GM18505 (cell line): Measurements from ENCODE around the gene ZNF407.
A peak's percentile ranks its signal among the peaks of the same experiment; 100 is the strongest.
"Not testable (repeated sequence)": the region's sequence is repeated elsewhere in the genome, so short reads cannot be mapped to it uniquely, and the experiment has no call there.

Experiments
- ATAC-seq: cut with Tn5 transposase; IDR thresholded peaks from one replicate; pipeline ENCODE4 v1.9.1; 2021; ENCODE audit not compliant: unreplicated experiment
- POLR2A ChIP-seq: IDR thresholded peaks from 4 replicates; pipeline ENCODE4 v1.6.1; 2011; ENCODE audit warnings: borderline replicate concordance; ENCODE audit not compliant: insufficient read depth, insufficient read length; ENCODE audit errors: extremely low read depth

ZNF407 gene

DNA sequence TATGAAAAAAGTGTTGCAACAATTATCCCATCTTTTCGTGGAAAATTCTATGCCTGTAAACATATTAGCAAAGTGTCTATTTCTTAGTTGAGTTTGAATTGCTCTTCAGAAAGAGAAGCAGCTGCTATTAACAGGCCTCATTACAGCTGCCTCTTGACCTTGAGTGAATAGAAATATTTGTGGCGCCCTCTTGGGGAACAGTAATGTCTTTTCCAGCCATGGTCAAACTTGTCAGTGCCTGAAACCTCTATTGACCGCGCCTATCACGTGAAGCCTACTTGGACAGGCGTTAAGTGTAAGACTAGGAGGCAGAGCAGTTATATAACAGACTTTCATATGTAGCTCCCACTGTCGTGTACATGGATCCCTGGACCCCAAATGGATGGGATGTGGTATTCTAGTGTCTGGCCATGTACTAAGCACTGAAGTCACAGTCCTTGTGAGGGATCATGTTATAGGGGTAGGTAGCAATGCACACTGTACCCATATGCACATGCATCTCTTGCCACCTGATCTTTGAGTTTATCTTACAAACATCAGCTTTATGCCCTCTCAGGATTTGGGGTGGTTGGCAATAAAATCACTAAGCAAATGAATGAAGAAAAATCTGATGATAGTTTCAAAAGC, 366.3 kb downstream of the ZNF407 start:
- no peak for TF ChIP-seq POLR2A
- ATAC-seq: peak; percentile 73

DNA sequence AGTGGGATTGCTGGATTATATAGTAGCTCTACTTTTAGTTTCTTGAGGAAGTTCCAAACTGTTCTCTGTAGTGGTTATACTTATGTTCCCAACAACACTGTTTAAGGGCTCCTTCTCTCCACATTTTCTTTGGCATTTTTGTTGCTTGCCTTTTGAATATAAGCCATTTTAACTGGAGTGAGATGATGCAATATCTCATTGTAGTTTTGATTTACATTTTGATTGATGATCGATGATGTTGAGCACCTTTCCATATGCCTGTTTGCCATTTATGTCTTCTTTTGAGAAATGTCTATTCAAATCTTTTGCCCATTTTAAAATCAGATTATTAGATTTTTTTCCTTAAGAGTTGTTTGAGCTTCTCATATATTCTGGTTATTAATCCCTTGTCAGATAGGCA, 368.0 kb downstream of the ZNF407 start:
- no peak for ATAC-seq
- TF ChIP-seq POLR2A: no peak

DNA sequence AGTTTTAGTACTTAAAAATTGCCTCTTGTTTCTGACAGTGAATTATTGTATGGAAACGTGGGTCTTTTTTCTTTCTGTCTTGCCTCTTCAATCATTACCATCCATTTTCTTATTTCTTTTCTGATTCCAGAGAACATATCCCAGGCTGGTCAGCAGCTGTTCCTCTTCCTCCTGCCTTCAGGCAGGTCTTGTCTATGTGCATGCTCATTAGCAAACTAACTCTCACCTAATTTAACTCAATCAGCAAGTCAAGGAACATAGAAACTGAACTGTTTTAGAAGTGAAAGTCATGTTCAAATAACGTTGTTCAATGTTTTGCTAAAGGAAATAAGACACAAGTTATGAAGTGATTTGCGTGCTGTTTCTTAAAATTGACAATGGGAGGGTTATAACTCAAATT, 369.8 kb downstream of the ZNF407 start:
- no peak for TF ChIP-seq POLR2A
- ATAC-seq: no peak

DNA sequence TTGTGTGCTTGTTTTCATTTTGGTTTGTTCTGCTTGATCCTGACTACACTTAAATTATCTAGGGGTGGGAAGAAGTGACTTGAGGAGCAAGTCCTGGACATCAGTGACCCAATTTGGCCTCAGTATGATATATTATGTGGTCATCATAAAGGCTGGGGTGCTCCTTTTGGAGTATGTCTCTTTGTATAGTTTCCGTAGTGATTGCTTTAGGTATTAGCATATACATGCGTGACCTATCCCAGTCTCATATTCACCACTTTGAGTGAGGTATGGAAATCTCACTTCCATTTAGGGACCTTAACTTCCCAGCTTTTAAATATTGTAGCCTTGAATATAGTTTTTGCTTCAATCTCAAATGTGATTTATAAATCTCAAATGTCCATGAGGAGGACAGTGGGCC, 370.3 kb downstream of the ZNF407 start:
- ATAC-seq: no peak
- TF ChIP-seq POLR2A: no peak

DNA sequence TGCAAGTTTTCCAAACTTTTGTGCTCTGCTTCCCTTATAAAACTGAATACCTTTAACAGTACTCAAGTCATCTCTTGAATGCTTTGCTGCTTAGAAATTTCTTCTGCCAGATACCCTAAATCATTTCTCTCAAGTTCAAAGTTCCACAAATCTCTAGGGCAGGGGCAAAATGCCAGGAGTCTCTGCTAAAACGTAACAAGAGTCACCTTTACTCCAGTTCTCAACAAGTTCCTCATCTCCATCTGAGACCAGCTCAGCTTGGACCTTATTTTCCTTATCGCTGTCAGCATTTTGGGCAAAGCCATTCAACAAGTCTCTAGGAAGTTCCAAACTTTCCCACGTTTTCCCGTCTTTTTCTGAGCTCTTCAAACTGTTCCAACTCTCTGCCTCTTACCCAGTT, 373.7 kb downstream of the ZNF407 start:
- ATAC-seq: not testable (repeated sequence)

DNA sequence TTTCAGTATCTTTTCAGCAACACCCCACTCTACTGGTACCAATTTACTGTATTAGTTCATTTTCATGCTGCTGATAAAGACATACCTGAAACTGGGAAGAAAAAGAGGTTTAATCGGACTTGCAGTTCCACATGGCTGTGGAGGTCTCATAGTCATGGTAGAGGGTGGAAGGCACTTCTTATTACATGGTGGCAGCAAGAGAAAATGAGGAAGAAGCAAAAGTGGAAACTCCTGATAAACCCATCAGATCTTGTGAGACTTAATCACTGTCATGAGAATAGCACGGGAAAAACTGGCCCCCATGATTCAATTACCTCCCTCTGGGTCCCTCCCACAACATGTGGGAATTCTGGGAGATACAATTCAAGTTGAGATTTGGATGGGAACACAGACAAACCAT, 374.1 kb downstream of the ZNF407 start:
- not testable (repeated sequence) for ATAC-seq

DNA sequence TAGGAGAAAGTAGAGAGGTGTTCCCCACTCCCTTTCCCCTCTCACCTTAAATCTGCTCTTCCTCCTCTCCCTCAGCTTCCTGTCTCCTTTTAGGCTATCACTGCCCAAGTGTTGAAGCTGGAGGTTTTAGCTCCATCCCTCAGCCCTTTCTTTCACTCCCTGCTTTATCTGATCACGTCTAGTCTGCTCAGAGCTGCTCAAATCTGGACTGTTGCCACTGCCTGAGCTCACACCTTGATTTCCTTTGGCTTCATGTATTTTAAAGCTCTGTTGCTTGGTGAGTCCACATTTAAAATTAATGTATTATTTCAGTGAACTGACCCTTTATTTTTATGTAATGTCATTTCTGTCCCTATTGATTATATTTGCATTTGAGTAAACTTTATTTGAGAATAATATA, 374.7 kb downstream of the ZNF407 start:
- no peak for TF ChIP-seq POLR2A
- ATAC-seq: no peak

DNA sequence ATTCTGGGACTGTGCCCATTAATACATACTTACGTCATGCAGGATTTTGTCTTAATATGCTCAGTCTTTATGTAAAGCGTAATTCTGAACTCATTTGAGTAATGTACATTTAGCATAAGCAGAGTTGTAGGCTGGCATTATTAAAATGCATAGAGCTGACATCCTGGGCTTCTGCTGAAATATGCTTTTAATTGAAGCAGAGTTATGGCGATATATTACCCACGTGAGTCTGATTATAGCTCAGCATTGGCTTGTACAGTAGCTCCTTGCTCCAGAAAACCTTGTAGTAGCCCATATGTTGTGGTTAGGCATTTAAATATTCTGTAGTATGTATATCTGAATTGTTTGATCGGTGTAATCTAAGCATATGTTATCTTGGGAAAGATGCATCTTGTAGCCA, 377.3 kb downstream of the ZNF407 start:
- ATAC-seq: no peak
- TF ChIP-seq POLR2A: no peak

DNA sequence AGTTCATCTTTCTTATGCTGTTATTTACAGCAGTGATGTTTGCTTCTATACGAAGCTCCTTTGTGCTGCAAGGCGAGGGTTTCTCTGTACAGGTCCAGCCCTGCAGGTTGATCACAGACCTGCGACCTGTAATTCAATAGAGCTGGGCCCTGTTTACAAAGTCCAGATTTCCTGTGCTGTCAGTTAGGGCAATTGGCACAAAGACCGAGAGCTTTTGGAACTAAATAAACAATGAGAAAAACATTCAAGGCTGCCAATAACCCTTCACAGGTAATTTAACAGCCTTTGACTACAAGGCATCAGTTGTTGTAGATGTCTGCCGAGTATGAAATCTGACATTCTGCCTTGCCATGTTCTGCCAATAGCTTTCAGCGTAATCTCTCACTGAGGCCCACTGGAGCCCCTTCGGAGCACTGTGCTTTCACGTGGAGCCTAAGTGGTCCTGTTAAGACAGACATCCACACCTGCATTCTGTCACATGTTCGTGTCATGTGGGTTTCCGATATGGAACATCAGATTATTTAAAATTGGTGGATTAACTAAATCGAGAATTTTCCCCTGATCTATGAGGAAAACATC, 378.8 kb downstream of the ZNF407 start:
- no peak for ATAC-seq
- no peak for TF ChIP-seq POLR2A

DNA sequence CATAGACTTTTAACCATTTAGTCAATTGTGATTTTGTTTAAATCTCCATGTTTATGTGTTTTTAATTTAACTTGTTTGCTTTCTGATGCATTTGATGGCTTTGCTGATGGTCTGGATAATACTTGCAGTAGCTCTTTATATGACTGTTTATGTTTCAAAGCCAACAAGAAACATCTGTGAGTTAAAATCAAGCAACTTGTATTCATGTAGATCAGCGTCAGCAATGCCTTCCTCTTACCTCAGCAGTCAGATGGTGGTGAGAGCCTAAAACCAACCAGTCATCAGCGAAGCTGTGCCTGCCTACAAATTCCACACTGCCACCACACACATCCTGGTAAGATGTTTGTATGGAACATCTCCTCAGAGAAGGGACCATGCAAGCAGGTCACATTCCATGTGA, 379.4 kb downstream of the ZNF407 start:
- TF ChIP-seq POLR2A: no peak
- no peak for ATAC-seq

DNA sequence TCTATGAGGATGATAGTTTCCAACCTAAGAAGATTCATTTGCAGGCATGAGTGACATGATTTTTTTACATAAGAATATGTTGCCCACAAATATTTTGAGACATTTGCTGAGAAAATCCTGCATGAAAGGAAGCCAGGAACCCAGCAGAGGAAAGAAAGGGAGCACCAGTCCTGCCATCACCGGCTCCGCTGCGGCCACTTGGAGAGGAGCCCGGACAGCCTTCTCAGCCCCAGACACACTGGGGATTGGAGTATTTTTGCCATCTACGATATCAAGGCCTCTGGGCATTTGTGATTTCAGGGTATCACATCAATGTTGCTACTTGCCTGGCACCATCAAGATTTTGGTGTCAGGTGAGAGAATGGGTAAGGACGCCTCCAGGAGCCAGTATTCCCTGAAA, 383.0 kb downstream of the ZNF407 start:
- no peak for ATAC-seq
- TF ChIP-seq POLR2A: no peak

DNA sequence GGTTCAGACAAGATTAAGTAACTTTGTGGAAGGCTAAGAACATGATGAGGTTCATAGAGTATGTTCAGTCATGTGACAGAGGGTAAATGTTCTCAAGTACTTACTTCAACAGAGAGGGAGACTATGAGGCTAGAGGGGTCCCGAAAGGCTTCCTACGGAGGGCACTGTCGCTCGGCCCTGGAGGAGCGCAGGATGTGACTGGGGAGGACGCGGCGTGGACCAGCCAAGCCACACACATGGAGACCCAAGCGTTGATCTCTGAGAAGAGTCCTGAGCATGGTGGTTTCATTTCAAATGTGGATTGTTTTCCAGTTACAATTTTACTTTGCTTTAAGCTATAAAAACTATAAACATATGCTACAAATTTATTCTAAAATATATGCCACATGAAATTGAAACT, 383.8 kb downstream of the ZNF407 start:
- no peak for TF ChIP-seq POLR2A
- ATAC-seq: no peak

DNA sequence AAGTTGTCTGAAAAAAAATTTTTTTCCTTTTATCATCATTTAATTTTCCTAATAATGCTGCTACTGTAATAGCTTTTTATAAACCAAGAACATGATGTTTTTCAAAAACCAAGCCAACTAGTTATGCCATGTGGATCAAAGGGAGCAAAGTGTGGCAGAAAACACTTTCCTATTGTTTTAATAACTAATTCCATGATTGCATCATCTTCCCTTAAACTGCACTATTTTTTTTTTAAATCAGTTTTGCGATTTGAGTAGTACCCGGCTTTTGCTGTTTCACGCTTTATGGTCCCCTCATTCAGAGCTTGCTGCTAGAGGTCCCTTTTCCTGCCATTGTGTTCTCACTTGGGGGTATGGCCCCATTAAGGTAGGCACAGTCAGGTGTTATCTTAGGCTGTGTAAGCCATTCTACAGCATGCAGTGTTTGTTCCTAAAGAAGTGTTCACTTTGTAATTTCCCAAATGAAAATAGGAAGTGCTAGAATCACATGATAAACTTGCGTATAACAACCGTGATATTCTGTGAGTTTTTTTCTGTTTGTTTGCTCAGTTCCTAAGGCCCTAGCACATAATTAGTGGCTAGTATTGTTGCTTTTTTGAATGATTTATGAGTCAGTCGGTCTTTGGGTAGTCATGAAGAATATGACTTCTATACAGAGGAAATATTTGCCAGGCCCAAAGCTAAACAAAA, 385.4 kb downstream of the ZNF407 start:
- ATAC-seq: no peak
- TF ChIP-seq POLR2A: no peak

DNA sequence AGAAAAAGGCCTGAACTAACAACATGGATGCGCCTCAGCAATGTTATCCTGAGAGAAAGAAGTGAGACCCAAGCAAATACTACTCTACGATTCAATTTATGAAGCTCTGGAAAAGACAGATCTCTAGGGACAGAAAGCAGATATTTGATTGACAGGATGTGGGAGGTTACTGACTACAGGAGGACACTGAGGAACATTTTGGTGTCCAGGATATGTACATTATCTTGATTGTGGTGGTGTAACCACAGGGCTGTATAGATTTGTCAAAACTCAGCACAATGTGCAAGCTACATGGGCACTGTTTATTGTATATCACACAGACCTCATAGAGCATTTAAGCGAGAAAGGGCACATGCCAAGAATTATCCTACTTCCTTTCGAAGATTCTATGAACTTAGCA, 391.5 kb downstream of the ZNF407 start:
- no peak for ATAC-seq
- no peak for TF ChIP-seq POLR2A

DNA sequence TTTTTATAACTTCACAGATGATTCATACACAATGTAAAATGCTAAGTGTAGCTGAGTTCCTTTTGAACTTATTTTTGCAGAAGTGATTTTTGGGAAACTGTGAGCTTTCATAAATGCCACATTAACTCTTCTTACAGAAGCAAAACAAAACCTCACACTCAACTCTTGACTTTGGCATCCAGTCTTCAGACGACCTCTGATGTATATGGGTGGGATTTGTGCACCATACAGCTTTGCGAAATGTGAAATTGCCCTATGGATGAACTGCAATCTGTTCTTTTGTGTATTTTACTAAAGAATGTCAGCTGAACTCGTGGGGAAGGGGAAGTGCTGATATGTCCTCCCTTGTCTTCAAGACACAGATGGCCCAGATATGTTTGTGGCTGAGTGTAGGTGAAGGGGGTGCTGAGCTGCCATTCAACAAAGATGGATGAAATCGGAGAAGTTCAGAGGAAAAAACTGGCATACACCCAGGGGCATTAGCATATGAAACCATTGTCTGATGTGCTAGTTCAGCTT, 393.0 kb downstream of the ZNF407 start:
- no peak for TF ChIP-seq POLR2A
- ATAC-seq: no peak
